Measurements from ENCODE around the gene CARD19.

Gene CARD19

GRCh38 chr9:93057703-93058354 lies 38.2 kb upstream of the CARD19 start:
- Histone ChIP-seq H3K9me3 (ENCODE audit: low read length) (no peaks in the 10 kb centered on the region), H3K4me1 (ENCODE audit: insufficient read depth, low read length) (peaks cover 16% of the 10 kb centered on the region), H3K9ac (ENCODE audit: low read length) (no peak overlapping the region), H3K27me3 (ENCODE audit: control insufficient read depth in 1 of 2, insufficient read depth in 2 of 2, low read length in 2 of 2) (no peaks in the 10 kb centered on the region), H3K4me3 (ENCODE audit: low read depth in 1 of 2, low read length in 2 of 2) (peak overlapping the region in 1 of 2 donors; percentile 49), H3K36me3 (ENCODE audit: insufficient read depth, low read length) (no peaks in the 10 kb centered on the region), H3K27ac (ENCODE audit: low read depth, low read length) (no peak overlapping the region)

GRCh38 chr9:93058355-93059010 lies 37.5 kb upstream of the CARD19 start, which contains the start of gene SUSD3:
Gene SUSD3 (plus strand): TSS chr9:93058701. CDS start chr9:93058743, 42 bp downstream.
- no peak within 1 kb of the TSS for H3K9ac ChIP-seq (ENCODE audit: low read length)

GRCh38 chr9:93059011-93059714 lies 36.9 kb upstream of the CARD19 start:
- H3K27me3 ChIP-seq (ENCODE audit: control insufficient read depth in 1 of 2, insufficient read depth in 2 of 2, low read length in 2 of 2) = no peaks in the 10 kb centered on the region
- peaks cover 16% of the 10 kb centered on the region for H3K4me1 ChIP-seq (ENCODE audit: insufficient read depth, low read length)
- H3K36me3 ChIP-seq (ENCODE audit: insufficient read depth, low read length) = no peaks in the 10 kb centered on the region
- peak overlapping the region; percentile 32 for H3K27ac ChIP-seq (ENCODE audit: low read depth, low read length)
- peak overlapping the region; percentile 49 to 57 for H3K4me3 ChIP-seq (ENCODE audit: low read depth in 1 of 2, low read length in 2 of 2)
- H3K9ac ChIP-seq (ENCODE audit: low read length) = no peak overlapping the region
- no peaks in the 10 kb centered on the region for H3K9me3 ChIP-seq (ENCODE audit: low read length)

More at GRCh38 chr9:93058355-93059010, 37.5 kb upstream of the CARD19 start, which contains the start of gene SUSD3:
- no peaks in the 10 kb centered on the region for H3K27me3 ChIP-seq (ENCODE audit: control insufficient read depth in 1 of 2, insufficient read depth in 2 of 2, low read length in 2 of 2)
- H3K9me3 ChIP-seq (ENCODE audit: low read length) = no peaks in the 10 kb centered on the region
- peak within 1 kb of the TSS; percentile 32 for H3K27ac ChIP-seq (ENCODE audit: low read depth, low read length)
- H3K4me1 ChIP-seq (ENCODE audit: insufficient read depth, low read length) = peaks cover 16% of the 10 kb centered on the region
- peak within 1 kb of the TSS; percentile 49 to 57 for H3K4me3 ChIP-seq (ENCODE audit: low read depth in 1 of 2, low read length in 2 of 2)
- H3K36me3 ChIP-seq (ENCODE audit: insufficient read depth, low read length) = no peaks in the 10 kb centered on the region

GRCh38 chr9:93059715-93060578 lies 36.1 kb upstream of the CARD19 start:
- H3K4me3 ChIP-seq (ENCODE audit: low read depth in 1 of 2, low read length in 2 of 2) = no peak overlapping the region
- H3K36me3 ChIP-seq (ENCODE audit: insufficient read depth, low read length) = no peaks in the 10 kb centered on the region
- no peak overlapping the region for H3K27ac ChIP-seq (ENCODE audit: low read depth, low read length)

GRCh38 chr9:93060746-93061259 lies 35.2 kb upstream of the CARD19 start:
- Histone ChIP-seq H3K27ac (ENCODE audit: low read depth, low read length) (no peak overlapping the region), H3K9me3 (ENCODE audit: low read length) (no peaks in the 10 kb centered on the region), H3K36me3 (ENCODE audit: insufficient read depth, low read length) (no peaks in the 10 kb centered on the region), H3K4me3 (ENCODE audit: low read depth in 1 of 2, low read length in 2 of 2) (no peak overlapping the region), H3K4me1 (ENCODE audit: insufficient read depth, low read length) (peaks cover 16% of the 10 kb centered on the region), H3K27me3 (ENCODE audit: control insufficient read depth in 1 of 2, insufficient read depth in 2 of 2, low read length in 2 of 2) (no peaks in the 10 kb centered on the region), H3K9ac (ENCODE audit: low read length) (no peak overlapping the region)

More at GRCh38 chr9:93059715-93060578, 36.1 kb upstream of the CARD19 start:
- no peaks in the 10 kb centered on the region for H3K27me3 ChIP-seq (ENCODE audit: control insufficient read depth in 1 of 2, insufficient read depth in 2 of 2, low read length in 2 of 2)
- H3K4me1 ChIP-seq (ENCODE audit: insufficient read depth, low read length) = peaks cover 16% of the 10 kb centered on the region
- H3K9ac ChIP-seq (ENCODE audit: low read length) = no peak overlapping the region
- H3K9me3 ChIP-seq (ENCODE audit: low read length) = no peaks in the 10 kb centered on the region

- Histone ChIP-seq H3K27me3 (ENCODE audit: control insufficient read depth in 1 of 2, insufficient read depth in 2 of 2, low read length in 2 of 2) (no peaks in the 10 kb centered on the region), H3K9ac (ENCODE audit: low read length) (no peak overlapping the region), H3K36me3 (ENCODE audit: insufficient read depth, low read length) (no peaks in the 10 kb centered on the region), H3K4me1 (ENCODE audit: insufficient read depth, low read length) (peaks cover 16% of the 10 kb centered on the region), H3K4me3 (ENCODE audit: low read depth in 1 of 2, low read length in 2 of 2) (no peak overlapping the region), H3K27ac (ENCODE audit: low read depth, low read length) (no peak overlapping the region), H3K9me3 (ENCODE audit: low read length) (no peaks in the 10 kb centered on the region)
These were observed 34.7 kb upstream of the CARD19 start for GRCh38 chr9:93061260-93061751.

GRCh38 chr9:93061791-93062763 lies 33.9 kb upstream of the CARD19 start:
- H3K36me3 ChIP-seq (ENCODE audit: insufficient read depth, low read length) = no peaks in the 10 kb centered on the region
- no peak overlapping the region for H3K9ac ChIP-seq (ENCODE audit: low read length)
- no peak overlapping the region for H3K27ac ChIP-seq (ENCODE audit: low read depth, low read length)
- H3K9me3 ChIP-seq (ENCODE audit: low read length) = no peaks in the 10 kb centered on the region
- H3K4me1 ChIP-seq (ENCODE audit: insufficient read depth, low read length) = peaks cover 16% of the 10 kb centered on the region
- H3K27me3 ChIP-seq (ENCODE audit: control insufficient read depth in 1 of 2, insufficient read depth in 2 of 2, low read length in 2 of 2) = no peaks in the 10 kb centered on the region
- no peak overlapping the region for H3K4me3 ChIP-seq (ENCODE audit: low read depth in 1 of 2, low read length in 2 of 2)

GRCh38 chr9:93064392-93065134 lies 31.5 kb upstream of the CARD19 start:
- H3K9me3 ChIP-seq (ENCODE audit: low read length) = no peaks in the 10 kb centered on the region
- no peak overlapping the region for H3K9ac ChIP-seq (ENCODE audit: low read length)
- H3K27me3 ChIP-seq (ENCODE audit: control insufficient read depth in 1 of 2, insufficient read depth in 2 of 2, low read length in 2 of 2) = no peaks in the 10 kb centered on the region
- H3K36me3 ChIP-seq (ENCODE audit: insufficient read depth, low read length) = no peaks in the 10 kb centered on the region
- H3K4me3 ChIP-seq (ENCODE audit: low read depth in 1 of 2, low read length in 2 of 2) = no peak overlapping the region
- H3K27ac ChIP-seq (ENCODE audit: low read depth, low read length) = no peak overlapping the region
- peaks cover 16% of the 10 kb centered on the region for H3K4me1 ChIP-seq (ENCODE audit: insufficient read depth, low read length)

- Histone ChIP-seq H3K27ac (ENCODE audit: low read depth, low read length) (no peak overlapping the region), H3K36me3 (ENCODE audit: insufficient read depth, low read length) (no peaks in the 10 kb centered on the region), H3K27me3 (ENCODE audit: control insufficient read depth in 1 of 2, insufficient read depth in 2 of 2, low read length in 2 of 2) (no peaks in the 10 kb centered on the region), H3K9ac (ENCODE audit: low read length) (no peak overlapping the region), H3K9me3 (ENCODE audit: low read length) (no peaks in the 10 kb centered on the region), H3K4me3 (ENCODE audit: low read depth in 1 of 2, low read length in 2 of 2) (no peak overlapping the region), H3K4me1 (ENCODE audit: insufficient read depth, low read length) (peaks cover 12% of the 10 kb centered on the region)
These were observed 30.8 kb upstream of the CARD19 start for GRCh38 chr9:93065135-93065720.
